ENCODE data around the gene MKKS. TPM values are rescaled to one million over a fixed set of nuclear protein-coding genes. Genes with fewer than 3 reads are reported as not detected.

The MKKS gene
- total and polyA plus RNA-seq, 2 of the 13 experiments (the other 11 are each of a cell fraction or from before 2014, with no cell fraction given), result 26.7 to 34.5 TPM

GRCh38 chr20:10367943-10368701, 65.9 kb downstream of the MKKS start (continued):
- TF ChIP-seq MED1 (CRISPR knock-in tag; IDR thresholded peaks at IDR 0.05) (peak; percentile 88), DZIP1 (CRISPR knock-in tag; IDR thresholded peaks at IDR 0.05) (no peak), TFDP1 (CRISPR knock-in tag; IDR thresholded peaks at IDR 0.05; ENCODE audit: borderline replicate concordance) (no peak), ZNF333 (CRISPR knock-in tag; IDR thresholded peaks at IDR 0.05; ENCODE audit: borderline replicate concordance) (no peak), ZNF280D (CRISPR knock-in tag; IDR thresholded peaks at IDR 0.05) (peak; percentile 1; the same call in 1 of the 2 replicates), ARHGAP35 (CRISPR knock-in tag; IDR thresholded peaks at IDR 0.05; ENCODE audit: borderline replicate concordance) (no peak), ZNF577 (CRISPR knock-in tag; IDR thresholded peaks at IDR 0.05; ENCODE audit: borderline replicate concordance, low read depth) (no peak), ZNF552 (CRISPR knock-in tag; IDR thresholded peaks at IDR 0.05; ENCODE audit: borderline replicate concordance) (no peak), NFKBIZ (CRISPR knock-in tag; IDR thresholded peaks at IDR 0.05) (0 out of 2 replicates have a peak, but pooled peaks have one; percentile 42), MEF2D (CRISPR knock-in tag; IDR thresholded peaks at IDR 0.05) (peak; percentile 83), MEIS2 (CRISPR knock-in tag; IDR thresholded peaks at IDR 0.05) (0 out of 2 replicates have a peak, but pooled peaks have one; percentile 11), THAP8 (CRISPR knock-in tag; IDR thresholded peaks at IDR 0.05; ENCODE audit: borderline replicate concordance) (no peak), ZFP90 (CRISPR knock-in tag; IDR thresholded peaks at IDR 0.05; ENCODE audit: borderline replicate concordance) (no peak), ISX (CRISPR knock-in tag; conservative IDR thresholded peaks at IDR 0.05) (no peak), SRY (CRISPR knock-in tag; IDR thresholded peaks at IDR 0.05) (peak; percentile 49; the same call in 1 of the 2 replicates), ETV6 (CRISPR knock-in tag; conservative IDR thresholded peaks at IDR 0.05) (no peak), MXD3 (CRISPR knock-in tag; IDR thresholded peaks at IDR 0.05) (no peak), FOXP1 (IDR thresholded peaks at IDR 0.05) (no peak), FOXP1 (CRISPR knock-in tag; IDR thresholded peaks at IDR 0.05) (peak; percentile 84), TAF15 (IDR thresholded peaks at IDR 0.05; ENCODE audit: low read depth, low read length, poor library complexity, severe bottlenecking) (no peak), ZNF235 (CRISPR knock-in tag; IDR thresholded peaks at IDR 0.05; ENCODE audit: borderline replicate concordance) (0 out of 2 replicates have a peak, but pooled peaks have one; percentile 76), FOSL1 (CRISPR knock-in tag; IDR thresholded peaks at IDR 0.05; ENCODE audit: borderline replicate concordance) (no peak)

Data from HepG2 (cell line).